GM21528 (cell line): ENCODE measurements around the gene IGFBP7.

ENCODE experiments used
- ATAC-seq: cut with Tn5 transposase; IDR thresholded peaks from one replicate; pipeline ENCODE4 v1.9.1; 2021; ENCODE audit warnings: mild to moderate bottlenecking, moderate library complexity; ENCODE audit not compliant: unreplicated experiment, low FRiP score

Gene IGFBP7

DNA sequence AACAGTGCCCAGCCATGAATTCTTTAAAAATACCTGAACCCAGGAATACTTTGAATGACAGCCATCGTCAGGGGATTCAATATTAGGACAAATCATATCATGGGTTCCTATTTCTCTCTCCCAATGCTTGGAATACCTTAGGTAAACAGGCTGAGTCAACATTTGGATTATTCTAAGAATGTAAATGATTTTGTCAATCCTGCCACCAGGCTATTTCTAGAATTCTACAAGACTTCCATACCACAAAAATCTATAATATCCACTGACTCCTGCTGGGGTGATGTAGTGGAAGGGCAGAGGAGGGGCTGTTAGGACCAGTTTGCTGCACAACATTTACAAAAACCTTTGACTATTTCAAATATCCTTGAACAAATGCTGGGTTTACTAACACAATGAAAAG is 65.2 kb downstream of the IGFBP7 start:
- ATAC-seq: no peak

DNA sequence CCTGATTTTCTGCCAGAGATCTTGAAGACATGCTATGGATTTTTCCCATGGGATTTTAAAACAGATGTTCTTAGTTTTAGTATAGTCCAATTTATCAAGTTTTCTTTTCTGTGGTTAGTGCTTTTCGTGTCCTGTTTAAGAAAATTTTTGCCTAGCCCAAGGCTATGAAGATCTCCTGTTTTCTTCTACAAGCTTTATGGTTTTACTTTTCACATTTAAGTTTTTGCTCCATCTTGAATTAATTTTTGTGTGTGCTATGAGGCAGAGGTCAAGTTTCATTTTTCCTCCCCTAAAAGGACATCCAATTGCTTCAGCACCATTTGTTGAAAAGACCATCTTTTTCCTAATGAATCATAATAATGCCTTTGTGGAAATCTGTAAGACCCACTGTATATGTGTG is 65.9 kb downstream of the IGFBP7 start:
- ATAC-seq: no peak

DNA sequence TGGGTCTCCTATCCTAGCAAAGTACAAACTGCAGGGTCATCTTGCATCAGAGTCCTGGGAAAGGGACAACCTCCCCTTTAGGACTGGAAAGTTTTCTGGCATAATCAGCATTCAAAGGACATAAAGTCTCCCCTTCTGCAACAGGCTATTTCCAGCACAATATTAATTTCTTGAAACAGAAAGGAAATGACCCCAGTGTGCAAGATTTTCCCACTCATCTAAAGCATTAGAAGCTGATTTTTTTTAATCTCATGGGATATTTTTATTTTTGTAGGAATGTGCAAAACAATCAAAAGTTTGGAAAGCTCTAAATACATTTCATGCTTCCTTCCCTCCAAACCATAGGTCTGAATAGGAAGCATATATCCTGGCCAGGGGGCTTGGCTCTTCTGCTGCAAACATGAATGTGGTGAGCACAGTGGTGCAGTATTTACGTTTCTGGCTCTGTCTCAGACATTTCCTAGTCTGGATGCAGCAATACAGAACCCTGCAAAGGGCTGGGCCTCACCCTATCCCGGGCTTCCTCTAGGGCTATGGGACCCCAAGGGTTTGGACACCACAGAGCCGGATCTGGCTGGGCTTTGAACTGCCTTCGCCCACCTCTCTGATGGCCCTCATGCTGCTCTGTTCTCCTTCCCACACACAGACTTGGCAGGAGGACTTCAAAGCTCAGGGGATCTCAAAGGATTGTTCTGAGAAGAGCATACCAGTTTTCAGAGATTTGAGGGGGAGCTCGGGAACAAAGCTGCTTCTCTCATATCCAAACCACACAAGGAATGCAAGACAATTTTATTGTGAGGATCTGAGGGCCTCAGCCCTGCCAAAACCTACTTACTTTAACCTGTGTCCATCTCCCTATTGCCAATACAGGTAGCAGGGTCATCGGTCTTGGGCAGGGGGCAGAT is 66.6 kb downstream of the IGFBP7 start:
- no peak for ATAC-seq

DNA sequence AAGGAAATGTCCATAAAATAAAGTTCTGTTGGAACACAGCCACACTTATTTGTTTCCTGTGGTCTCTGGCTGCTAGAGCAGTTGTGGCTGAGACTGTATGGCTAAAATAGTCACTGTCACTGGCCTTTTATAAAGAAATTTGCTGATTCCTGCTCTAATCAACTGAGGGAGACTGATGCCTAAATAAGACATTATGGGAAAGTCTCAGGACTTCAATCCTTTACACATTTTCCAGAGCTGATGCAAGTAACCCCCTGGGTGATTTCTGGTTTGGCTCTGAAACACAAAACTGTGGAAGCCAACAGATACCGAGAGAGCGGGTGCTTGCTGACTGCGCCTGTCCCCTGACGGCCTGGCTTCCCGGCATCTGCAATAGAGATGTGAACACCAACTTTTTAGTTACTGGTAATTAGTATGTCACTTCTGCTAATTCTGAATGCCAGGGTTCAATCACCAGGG is 67.4 kb downstream of the IGFBP7 start:
- ATAC-seq: no peak

DNA sequence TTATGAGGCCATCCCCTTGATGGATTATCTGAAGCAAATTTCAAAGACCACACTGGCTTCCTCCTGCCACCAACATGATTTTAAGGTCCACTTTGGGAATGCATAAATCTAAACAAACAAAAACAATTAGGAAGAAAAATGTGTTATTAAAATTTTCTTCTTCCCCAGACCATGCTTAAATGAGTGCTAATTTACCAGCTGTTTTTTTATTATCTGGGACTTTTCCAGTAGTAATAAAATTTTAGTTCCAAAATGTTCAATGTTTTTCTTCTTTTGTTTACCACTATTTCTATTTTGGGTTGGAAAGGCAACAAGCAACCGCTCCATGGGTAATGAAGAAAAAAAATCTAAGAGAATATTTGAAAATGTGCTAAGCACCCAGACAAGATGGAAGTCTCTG is 69.2 kb downstream of the IGFBP7 start:
- ATAC-seq: no peak

DNA sequence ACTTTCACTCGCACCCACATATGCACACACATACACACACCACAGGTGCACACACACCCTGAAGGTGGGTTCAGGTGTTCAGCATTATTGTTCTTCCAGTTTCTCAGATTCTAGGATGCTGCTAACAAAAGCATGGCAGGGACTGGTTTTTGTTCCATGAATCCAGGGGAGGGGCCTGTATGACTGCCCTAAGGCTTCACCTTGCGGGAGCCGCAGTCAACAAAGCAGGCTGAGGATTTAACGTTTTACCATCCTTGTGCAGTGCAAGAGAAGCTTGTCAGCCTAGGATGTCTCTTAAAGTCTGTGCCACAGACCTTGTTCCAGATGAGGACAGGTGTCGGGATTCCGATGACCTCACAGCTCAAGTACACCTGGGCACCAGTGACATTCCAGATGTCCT is 69.7 kb downstream of the IGFBP7 start:
- no peak for ATAC-seq

DNA sequence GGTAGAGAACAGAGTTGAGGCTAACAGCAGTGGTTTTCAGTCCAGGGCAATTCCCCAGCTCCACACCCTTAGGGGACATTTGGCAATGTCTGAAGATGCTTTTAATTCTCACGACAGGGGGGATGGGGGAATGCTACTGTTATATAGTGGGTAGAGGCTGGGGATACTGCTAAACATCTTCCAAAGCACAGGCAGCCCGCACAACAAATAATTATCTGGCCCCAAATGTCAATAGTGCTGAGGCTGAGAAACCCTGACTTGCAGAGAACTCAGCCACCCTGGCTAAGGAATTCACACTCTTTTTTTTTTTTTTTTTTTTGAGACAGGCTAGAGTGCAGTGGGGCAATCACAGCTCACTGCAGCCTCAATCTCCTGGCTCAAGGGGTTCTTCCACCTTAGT is 70.8 kb downstream of the IGFBP7 start:
- no peak for ATAC-seq

DNA sequence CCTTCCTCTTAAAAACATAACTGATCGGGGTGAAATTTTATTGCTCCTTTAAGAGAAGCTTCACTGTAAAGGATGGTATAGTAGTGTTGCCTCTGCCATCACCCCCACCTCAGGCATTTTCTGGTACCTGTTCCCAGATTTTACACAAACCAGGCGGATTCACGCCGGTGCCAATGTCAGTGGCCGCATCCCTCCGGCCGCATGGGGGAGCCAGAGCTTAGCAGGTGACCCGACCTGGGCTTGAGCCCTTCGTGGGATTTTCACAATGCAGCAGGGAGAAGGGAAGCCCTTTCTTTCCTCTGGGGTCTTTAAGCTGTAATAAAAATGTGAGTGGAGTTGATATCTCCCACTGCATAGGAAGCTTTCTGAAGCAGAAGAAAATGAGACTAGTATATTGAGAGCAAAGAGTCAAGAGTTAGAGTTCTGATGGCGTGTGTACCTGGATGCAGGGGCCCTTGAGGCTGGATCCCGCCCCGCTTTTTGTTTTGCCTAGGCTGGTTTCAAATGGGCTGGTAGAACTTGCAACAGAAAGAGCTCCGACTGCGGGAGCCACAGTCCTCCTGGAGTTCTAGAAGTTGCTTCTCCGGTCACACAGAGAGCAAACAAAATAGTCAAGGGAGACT is 72.1 kb downstream of the IGFBP7 start:
- no peak for ATAC-seq

DNA sequence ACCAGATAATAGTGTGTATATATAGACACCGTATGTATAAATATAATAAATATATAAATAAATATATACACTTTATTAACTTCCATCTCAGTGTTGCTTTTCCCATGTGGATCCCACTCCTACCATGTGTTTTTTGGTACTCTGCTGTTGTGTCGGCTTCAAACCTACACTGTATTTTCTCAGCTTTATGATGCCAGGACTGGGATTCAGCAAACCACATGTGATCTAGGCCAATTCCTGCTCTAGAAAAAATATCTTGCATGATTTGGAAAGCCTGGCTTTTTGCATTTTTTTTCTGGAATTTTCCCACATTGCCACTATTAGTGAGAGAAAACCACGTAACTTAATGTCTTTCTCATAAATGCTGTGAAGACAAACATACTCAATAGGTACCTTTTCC is 75.7 kb downstream of the IGFBP7 start:
- no peak for ATAC-seq

DNA sequence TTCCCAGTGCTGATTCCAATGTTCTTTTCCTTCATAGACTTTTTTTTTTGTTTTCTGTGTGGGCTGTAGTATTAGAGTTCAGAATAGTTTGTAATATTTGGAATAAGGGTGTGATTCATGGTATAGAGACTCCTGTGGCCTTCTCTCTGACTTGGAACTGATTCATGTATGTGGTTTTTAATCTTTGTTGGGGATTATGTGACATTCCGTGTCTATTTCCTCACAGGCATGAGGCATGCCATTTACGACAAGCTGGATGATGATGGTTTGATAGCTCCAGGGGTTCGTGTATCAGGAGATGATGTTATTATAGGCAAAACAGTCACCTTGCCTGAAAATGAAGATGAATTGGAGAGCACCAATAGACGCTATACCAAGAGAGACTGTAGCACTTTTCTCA is 87.1 kb downstream of the IGFBP7 start:
- ATAC-seq: no peak

DNA sequence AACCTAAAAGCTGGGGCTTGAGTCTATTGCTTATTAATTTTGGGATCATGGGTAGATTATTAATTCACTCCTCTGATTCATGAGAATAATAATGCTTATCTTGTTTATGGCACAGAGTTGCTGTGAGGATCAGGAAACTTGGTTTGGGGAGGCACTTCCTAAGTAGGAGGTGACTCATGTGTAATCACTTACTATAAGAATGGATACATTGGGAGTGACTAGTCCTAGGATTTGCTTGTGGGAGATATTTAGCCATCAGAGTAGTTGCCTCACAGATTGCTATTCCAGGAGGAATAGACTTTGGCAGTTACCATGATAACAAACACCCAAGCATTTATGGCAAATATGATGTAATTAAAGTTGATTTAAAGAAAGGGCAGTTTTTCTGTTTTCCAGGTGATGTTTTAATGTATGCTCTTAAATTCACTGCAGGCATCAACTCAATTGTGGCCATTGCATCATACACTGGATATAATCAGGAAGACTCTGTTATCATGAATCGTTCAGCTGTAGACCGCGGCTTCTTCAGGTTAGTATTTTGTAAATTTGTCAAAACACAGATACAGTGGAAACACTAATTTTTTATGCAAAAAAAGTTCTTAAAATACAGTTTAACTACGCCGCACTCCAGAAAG is 89.6 kb downstream of the IGFBP7 start:
- ATAC-seq: no peak

DNA sequence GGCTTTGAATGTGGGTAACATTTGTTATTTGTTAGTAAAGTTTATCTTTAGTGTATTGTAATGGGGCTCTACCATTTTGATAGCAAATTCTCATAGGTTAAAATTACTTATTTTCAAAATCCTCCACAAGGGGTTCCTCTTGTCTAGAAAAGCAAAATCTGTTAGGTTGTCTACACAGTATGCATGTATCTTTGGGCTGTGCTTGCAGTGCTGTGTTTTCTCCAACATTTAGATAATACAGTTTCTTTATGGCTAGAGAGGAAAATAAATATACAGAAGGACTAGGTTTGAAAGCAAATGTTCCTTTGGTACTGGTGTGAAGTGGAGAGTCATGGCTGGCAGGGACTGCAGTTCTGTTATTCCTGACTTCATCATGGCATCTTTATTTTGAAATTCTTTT is 91.2 kb downstream of the IGFBP7 start:
- no peak for ATAC-seq

DNA sequence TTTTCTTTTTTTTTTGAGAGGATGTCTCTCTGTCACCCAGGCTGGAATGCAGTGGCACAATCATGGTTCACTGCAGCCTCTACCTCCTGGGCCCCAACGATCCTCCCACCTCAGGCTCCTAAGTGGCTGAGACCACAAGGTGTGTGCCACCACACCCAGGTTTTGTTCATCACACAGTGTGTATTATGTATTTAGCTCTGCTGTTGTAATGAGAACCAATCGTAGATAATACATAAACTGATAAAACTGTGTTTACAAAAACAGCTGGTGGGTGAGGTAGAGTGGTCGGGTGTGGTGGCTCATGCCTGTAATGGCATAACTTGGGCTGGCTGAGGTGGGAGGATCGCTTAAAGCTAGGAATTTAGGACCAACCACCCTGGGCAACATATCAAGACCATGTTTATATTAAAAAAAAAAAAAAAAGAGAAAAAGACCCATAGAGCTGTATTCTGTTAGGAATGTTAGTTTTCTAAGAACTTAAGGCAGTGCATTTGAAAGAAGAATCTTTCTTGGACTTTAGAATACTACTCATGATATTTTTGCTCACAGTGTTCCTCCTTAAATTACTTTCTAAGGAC is 96.6 kb downstream of the IGFBP7 start:
- no peak for ATAC-seq

DNA sequence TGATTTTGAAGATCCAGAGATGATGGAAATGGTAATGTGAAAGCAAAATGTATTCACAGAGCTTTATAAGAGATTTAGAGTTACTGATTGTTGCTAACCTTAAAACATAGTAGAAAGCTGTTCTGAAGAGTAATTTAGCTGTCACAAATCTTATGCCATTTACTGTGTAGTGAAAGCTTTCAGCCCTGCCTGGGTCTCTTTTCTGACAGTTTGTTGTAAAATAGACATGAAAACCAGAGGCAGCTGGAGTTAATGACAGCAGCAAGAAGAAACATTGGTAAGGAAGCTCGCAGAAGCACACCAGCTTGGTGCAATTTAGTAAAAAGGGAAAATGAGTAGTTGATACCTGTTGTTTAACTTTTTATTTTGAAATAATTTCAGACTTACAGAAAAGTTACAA is 110.4 kb downstream of the IGFBP7 start:
- no peak for ATAC-seq

DNA sequence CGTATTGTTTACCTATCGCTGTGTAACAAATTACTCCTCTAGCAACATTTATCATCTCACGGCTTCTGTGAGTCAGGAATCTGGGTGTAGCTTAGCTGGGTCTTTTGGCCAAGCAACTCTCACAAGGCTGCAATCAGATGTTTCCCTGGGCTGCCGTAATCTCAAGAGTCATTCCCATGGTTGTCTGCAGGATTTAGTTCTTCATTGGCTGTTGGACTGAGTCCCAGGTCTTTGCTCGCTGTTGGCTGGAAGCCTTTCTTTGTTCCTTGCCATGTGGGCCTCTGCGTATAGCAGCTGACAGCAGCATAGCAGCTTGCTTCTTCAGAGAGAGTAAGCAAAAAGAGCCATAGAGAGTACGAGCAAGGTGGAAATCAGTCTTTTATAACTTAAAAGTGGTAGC is 114.7 kb downstream of the IGFBP7 start:
- no peak for ATAC-seq

DNA sequence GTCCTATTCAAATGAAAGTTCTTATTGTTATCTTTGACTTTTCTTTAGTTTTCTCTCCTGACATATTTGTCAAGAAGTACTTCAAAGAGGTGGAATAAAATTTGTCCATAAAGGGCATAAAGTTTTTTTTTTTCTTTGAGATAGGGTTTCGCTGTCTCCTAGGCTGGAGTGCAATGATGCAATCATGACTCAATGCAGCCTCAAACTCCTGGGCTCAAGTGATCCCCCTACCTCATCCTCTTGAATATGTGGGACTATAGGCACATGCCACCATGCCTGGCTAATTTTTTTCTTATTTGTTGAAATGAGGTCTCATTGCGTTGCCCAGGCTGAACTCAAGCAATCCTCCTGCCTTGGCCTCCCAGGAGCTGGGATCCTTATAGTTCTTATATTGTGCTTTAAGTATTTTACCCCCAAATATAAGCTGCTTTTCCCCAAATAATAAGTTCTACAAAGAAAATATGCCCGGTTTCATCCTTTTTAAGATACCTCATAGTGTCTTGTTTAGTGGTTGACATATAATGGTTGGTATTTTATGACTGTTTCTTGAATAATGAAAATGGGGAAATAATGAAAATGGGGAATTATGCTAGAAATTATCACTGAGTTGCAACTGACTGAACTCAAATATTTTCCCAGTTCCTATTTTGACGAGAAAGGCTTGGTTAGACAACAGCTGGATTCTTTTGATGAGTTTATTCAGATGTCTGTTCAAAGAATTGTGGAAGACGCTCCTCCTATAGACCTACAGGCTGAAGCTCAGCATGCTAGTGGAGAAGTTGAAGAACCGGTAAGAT is 119.9 kb downstream of the IGFBP7 start:
- no peak for ATAC-seq

DNA sequence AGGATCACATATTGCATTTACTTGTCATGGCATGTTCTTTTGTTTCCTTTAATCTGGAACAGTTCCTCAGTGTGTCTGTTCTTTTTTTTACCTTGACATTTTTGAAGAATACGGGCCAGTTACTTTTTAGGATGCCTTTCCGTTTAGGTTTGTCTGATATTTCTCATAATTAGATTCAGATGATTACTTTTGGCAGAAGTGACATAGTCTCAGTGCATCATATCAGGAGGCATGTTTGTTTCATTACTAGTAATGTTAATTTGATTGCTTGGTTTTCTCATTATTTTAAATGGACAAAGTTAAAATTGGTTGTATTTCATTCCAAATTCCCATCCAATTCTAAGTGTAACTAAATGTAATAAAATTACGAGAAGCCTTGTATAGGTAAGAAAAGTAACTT is 123.2 kb downstream of the IGFBP7 start:
- no peak for ATAC-seq

DNA sequence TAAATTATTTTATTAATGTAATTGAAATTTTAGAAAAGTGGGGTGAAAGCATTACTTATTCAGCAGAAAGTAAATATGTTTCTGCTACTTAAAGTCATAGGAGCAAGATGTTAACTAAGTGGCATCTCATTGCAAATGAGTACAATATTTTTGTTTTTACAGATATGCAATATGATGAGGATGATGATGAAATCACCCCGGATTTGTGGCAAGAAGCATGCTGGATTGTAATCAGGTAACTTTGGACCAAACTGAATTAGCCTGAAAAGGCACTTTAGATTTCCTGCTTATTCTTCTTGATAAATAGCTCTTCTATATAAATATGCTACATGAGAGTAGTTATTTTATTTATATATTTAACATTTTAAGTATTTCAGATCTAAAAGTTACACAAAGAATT is 124.0 kb downstream of the IGFBP7 start:
- no peak for ATAC-seq

DNA sequence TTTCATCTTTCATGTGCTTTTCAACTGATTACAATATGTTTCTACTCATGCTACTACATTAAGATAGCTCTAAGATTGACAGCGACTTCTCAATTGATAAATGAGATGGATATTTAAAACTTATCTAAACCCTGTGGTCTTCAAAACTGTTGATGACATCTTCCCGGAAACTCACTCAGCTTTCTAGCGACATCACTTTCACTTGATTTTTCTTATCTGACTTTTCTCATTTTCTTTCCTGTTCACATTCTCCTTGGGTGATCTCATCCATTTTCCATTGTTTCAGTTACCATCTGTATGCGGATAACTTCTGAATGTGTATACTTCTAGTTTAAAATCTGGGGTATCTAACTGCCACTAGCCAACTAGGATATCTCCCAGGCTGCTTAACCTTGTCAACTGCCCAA is 128.4 kb downstream of the IGFBP7 start:
- no peak for ATAC-seq
